Kidney epithelial cell (primary cell): ENCODE measurements around the gene RPUSD3. TPM values are rescaled to one million over a fixed set of nuclear protein-coding genes. Genes with fewer than 3 reads are reported as not detected.

Experiments used
- DNase-seq: peaks from one replicate; pipeline ENCODE4 v3.0.0-alpha.2; 2010; ENCODE audit warnings: low read depth
- H3K27me3 ChIP-seq: 2 replicates; pipeline ENCODE4 v1.6.0; 2011; ENCODE audit warnings: low read length; ENCODE audit not compliant: control insufficient read depth, insufficient read depth
- H3K36me3 ChIP-seq: 2 replicates; pipeline ENCODE4 v1.5.1; 2011; ENCODE audit warnings: low read length; ENCODE audit not compliant: control insufficient read depth, insufficient read depth
- H3K4me3 ChIP-seq: 2 replicates; pipeline ENCODE4 v1.5.1; 2011; ENCODE audit warnings: low read depth, mild to moderate bottlenecking, control low read depth, low read length
- total RNA-seq: library from RNA; depleted of rRNA; stranded (reverse); fragments of >200 nt; gene quantifications from 2 replicates; pipeline ENCODE4 v1.2.3, GENCODE V29; 2015
- TF ChIP-seq, protein P1 (sequence below): IDR thresholded peaks from 2 replicates; pipeline ENCODE4 v1.5.1; 2011; ENCODE audit warnings: mild to moderate bottlenecking, moderate library complexity, low read length, control low read depth, inconsistent platforms; ENCODE audit not compliant: insufficient read depth, poor library complexity, severe bottlenecking

Gene RPUSD3
- total RNA-seq, 1 donor from 2014 or later = 52.6 TPM

DNA sequence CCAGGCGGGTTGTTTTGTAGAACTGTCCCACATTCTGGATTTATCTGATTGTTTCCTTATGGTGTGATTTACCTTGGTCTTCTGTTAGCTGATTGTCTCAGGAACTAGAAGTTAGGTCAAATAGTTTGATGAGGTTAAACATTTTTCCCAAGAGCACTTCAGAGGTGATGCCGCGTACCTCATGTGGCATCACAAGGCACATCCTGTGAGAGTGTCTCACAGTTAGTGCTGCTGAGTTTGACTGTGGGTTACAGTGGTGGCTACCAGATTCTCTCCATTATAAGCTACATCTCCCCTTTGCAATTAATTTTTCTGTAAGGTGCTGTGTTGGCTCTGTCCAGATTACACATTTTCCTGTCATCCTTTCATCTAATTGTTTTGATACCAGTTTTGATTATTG, 12.6 kb downstream of the RPUSD3 start:
- DNase-seq = no peak
- no peaks in the 10 kb centered on the region for H3K36me3 ChIP-seq
- H3K27me3 ChIP-seq = no peaks in the 10 kb centered on the region
- TF ChIP-seq, protein P1, sequence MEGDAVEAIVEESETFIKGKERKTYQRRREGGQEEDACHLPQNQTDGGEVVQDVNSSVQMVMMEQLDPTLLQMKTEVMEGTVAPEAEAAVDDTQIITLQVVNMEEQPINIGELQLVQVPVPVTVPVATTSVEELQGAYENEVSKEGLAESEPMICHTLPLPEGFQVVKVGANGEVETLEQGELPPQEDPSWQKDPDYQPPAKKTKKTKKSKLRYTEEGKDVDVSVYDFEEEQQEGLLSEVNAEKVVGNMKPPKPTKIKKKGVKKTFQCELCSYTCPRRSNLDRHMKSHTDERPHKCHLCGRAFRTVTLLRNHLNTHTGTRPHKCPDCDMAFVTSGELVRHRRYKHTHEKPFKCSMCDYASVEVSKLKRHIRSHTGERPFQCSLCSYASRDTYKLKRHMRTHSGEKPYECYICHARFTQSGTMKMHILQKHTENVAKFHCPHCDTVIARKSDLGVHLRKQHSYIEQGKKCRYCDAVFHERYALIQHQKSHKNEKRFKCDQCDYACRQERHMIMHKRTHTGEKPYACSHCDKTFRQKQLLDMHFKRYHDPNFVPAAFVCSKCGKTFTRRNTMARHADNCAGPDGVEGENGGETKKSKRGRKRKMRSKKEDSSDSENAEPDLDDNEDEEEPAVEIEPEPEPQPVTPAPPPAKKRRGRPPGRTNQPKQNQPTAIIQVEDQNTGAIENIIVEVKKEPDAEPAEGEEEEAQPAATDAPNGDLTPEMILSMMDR = no peak
- H3K4me3 ChIP-seq = no peak overlapping the region

DNA sequence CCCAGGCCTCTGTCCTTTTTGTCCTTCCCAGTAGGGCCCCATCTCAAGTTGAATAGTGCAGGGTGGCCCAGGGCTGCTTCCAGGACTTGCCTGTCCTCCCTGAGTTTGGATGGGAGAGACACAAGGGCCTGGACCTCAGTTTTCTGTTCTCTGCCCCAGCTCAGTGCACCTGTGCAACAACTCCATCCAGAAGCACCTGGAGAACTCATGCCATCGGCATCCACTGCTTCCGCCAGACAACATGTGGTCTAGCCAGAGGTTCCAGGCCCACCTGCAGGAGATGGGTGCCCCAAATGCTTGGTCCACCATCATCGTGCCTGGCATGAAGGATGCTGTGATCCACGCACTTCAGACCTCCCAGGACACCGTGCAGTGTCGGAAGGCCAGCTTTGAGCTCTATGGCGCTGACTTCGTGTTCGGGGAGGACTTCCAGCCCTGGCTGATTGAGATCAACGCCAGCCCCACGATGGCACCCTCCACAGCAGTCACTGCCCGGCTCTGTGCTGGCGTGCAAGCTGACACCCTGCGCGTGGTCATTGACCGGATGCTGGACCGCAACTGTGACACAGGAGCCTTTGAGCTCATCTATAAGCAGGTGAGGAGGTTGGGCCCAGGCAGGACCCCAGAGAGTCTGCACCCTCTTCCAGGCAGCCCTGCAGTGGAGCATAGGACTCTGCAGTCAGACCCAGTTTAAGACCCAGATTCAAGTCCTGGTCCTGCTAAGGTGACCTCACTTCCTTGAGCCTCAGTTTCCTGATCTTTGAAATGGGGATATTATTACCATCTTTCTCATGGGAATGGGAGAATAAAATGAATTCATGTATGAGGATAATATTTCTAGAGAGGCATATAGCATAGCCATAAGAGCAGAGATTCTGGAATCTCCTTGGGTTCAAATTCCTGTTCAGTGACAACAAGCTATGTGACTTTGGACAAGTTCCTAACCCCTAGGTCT, 14.7 kb downstream of the RPUSD3 start:
- H3K4me3 ChIP-seq = no peak overlapping the region
- no peaks in the 10 kb centered on the region for H3K27me3 ChIP-seq
- no peak for DNase-seq
- H3K36me3 ChIP-seq = no peaks in the 10 kb centered on the region
- TF ChIP-seq, protein P1 = no peak

DNA sequence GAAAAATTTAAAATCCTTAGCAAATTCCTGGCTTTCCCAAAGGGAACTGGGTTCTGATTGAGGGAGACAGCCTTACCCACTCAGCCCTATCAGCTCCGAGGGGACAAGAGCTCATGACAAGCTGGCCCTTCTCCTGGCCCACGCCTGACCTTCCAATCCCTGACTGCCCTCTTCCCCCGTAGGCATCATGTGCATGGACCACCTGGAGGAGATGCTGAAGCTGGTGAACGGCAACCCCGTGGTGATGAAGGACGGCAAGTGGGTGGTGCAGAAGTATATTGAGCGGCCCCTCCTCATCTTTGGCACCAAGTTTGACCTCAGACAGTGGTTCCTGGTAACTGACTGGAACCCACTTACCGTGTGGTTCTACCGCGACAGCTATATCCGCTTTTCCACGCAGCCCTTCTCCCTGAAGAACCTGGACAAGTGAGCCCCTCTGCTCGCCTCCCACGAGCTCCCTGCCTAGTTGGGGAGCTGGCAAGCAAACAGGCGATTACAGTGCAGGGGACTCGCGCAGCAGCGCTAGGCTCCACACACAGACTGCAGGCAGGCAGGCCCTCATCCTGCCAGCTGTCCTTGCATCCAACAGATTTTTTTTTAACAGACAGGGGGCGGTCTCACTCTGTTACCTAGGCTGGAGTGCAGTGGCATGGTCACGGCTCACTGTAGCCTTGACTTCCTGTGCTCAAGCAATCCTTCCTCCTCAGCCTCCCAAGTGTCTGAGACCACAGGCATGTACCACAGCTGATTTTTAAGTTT, 16.8 kb downstream of the RPUSD3 start:
- H3K36me3 ChIP-seq = no peaks in the 10 kb centered on the region
- no peak for DNase-seq
- TF ChIP-seq, protein P1 = peak; percentile 26
- H3K4me3 ChIP-seq = no peak overlapping the region
- no peaks in the 10 kb centered on the region for H3K27me3 ChIP-seq

DNA sequence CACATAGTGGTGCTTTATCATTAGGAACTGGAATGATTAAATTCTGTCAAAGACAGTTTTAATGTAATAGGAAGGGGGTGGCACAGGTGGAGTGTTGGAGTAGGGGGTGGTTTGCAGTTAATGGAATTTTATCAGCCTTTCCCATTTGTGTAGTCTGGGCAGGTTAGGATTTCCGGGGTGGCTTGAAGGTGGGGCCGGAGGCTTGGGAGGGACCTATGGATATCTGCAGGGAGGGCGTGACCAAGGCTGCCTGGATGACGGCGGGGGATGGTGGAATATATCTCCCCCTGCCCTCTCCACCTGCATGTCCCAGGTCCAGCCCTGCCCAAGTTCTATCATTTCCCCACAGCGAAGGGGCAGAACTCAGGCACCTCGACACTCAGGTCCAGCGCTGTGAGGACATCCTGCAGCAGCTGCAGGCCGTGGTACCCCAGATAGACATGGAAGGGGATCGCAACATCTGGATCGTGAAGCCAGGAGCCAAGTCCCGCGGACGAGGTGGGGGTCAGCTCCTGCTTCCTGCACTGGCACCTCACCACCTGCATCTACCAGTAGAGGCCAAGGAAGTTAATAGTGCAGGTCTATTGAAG, 18.3 kb downstream of the RPUSD3 start:
- no peaks in the 10 kb centered on the region for H3K36me3 ChIP-seq
- H3K27me3 ChIP-seq = no peaks in the 10 kb centered on the region
- no peak for DNase-seq
- no peak overlapping the region for H3K4me3 ChIP-seq
- TF ChIP-seq, protein P1 = no peak

DNA sequence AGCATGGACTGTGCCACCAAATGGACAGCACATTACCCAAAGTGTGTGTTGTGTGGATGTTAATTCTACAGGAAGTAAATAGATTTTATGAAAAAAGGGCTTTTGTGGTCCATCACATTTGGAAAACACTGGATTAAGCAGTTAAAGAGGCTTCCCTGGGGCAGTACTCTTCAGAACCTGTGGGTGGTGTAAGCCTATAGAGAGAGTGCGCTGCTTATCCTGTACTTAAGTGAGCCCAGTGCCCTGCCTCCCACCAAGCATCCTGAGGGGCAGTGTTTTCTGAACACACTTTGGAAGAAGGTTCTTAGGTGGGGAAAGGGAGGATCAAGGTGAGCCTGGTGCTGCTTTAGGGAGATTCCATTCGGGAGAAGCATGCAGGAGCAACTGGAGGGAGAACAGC, 22.9 kb downstream of the RPUSD3 start:
- H3K36me3 ChIP-seq = no peaks in the 10 kb centered on the region
- H3K4me3 ChIP-seq = no peak overlapping the region
- TF ChIP-seq, protein P1 = peak; percentile 30
- no peaks in the 10 kb centered on the region for H3K27me3 ChIP-seq
- DNase-seq = no peak
